SH-SY5Y (cell line): ENCODE data around the gene NMB.

Source experiments
- GATA2 ChIP-seq: IDR thresholded peaks from 2 replicates; pipeline ENCODE4 v1.6.1; 2011; ENCODE audit warnings: mild to moderate bottlenecking, low read depth, low read length
- GATA3 ChIP-seq: IDR thresholded peaks from 2 replicates; pipeline ENCODE4 v1.6.1; 2011; ENCODE audit warnings: low read depth, mild to moderate bottlenecking, low read length, moderate library complexity

DNA sequence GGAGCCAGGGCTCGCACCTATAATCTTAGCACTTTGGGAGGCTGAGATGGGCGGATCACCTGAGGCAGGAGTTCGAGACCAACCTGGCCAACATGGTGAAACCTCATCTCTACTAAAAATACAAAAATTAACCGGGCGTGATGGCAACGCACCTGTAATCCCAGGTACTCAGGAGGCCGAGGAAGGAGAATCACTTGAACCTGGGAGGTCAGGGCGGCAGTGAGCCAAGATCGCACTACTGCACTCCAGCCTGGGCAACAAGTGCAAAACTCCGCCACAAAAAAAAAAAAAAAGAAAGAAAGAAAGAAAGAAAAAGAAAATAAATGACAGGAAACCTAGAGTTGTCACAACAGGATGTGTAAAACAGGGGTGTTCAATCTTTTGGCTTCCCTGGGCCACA is 3.0 kb upstream of the NMB start:
- TF ChIP-seq GATA3 (no peak), GATA2 (no peak)
